Measurements from ENCODE around the gene EZR.
A peak's percentile ranks its signal among the peaks of the same experiment; 100 is the strongest.

Gene EZR

DNA sequence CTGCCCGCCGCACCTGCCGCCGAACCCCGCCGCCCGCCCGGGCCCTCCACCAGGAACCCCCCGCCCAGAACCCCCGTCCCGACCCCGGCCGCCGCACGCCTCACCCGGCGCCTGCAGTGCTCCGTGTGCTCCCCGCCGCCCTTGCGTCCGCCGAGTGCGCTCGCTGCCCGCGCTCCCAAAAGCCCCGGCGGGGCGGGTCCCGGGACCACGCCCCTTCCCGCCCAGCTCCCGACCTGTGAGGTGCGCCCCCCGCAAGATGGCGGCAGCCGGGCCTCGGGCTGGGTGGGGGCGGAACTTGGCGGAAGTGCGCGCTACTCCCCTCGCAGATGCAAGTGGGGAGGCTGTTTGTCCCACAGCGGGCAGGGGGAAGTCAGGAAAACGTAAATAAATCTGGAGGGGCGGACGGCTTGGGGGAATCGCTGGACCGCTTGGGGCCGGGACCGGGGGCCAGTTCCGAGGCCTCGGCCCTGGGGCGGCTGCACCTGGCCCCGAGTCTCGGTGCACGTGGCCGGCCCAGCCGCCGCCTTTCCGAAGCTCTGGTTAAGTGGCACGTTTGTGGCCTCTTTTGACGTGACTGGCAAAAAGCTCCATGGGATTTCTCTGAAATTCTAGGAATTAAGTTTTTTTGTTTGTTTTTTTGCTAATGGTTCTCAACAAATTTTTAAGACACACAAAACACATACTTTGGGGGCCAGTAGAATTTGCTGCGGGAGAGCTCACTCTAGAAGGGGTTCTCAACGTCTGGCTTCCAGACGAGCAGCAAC, at the start of gene EZR:
EZR (minus strand) TSS at position 156 of the 764 bp plus-strand sequence. CDS start 1,275 bp downstream, outside the sequence.
- peak; percentile 62 for DNase-seq (ENCODE audit: low read depth)

DNA sequence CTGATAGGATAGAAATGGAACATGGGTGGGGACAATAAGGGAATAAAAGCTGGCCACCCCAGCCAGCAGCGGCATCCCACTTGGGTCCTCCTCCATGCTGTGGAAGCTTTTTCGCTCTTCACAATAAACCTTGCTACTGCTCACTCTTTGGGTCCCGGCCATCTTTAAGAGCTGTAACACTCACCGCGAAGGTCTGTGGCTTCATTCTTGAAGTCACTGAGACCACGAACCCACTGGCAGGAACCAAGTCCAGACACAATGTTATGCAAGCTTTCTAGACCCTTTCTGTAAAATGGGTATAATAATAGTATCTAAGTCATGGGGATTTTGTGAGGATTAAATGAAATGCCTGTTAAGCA, 48.9 kb upstream of the EZR start:
- no peak for DNase-seq (ENCODE audit: low read depth)

DNA sequence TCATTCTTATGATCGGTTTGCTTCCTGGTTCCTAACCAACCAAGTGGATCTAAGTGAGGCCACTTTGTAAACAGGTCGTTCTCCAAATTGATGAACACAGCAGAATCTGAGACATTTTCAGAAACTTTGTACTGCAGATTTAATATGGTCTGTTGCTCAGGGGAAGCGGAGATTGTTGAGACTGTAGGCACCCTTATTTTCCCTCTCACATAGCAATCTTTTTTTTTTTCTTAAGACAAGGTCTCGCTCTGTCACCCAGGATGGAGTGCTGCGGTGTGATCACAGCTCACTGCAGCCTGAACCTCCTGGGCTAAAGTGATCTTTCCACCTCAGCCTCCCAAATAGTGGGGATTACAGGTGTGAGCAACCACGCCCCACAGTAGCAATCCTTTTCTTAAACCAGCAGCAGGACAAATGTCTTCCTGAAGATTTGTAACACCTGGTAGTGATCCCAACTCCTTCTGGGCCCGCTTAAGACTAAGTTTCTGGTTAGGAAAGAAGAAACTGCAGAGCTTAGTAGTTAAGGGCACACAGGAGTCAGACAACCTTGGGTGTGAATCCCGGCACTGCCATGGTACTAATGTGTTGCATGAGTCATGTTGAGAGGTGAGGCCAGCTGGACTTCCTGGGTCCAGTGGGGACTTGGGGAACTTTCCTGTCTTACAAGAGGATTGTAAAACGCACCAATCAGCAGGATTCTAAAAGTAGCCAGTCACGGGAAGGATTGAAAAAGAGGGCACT, 48.4 kb upstream of the EZR start:
- no peak for DNase-seq (ENCODE audit: low read depth)

DNA sequence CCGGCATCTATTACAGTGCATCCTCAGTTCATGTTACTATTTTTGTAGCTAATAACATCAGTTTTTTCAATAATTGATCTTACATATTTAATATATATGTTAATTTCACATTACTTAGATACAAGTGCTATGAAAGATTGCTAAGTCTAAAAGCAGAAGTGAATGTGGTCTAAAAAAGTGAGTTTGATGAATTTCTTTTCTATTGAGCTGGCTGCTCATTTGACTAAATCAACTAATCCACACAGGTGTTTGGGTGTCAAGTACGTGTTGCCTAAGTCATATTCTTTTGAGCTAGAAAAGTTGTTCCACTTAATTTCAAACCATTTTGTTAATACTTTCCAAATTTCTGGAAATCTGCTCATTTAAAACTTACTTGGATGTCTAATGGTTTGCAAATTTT, 46.6 kb upstream of the EZR start:
- no peak for DNase-seq (ENCODE audit: low read depth)

GRCh38 chr6:158863646-158864045, 44.5 kb upstream of the EZR start:
- no peak for DNase-seq (ENCODE audit: low read depth)

GRCh38 chr6:158861686-158862381, 42.7 kb upstream of the EZR start:
- no peak for DNase-seq (ENCODE audit: low read depth)

GRCh38 chr6:158860279-158860865, 41.2 kb upstream of the EZR start:
- DNase-seq (ENCODE audit: low read depth), result no peak

GRCh38 chr6:158856261-158856660, 37.1 kb upstream of the EZR start:
- DNase-seq (ENCODE audit: low read depth), result no peak

- no peak for DNase-seq (ENCODE audit: low read depth)
These were observed 35.3 kb upstream of the EZR start for GRCh38 chr6:158854214-158855101.

DNA sequence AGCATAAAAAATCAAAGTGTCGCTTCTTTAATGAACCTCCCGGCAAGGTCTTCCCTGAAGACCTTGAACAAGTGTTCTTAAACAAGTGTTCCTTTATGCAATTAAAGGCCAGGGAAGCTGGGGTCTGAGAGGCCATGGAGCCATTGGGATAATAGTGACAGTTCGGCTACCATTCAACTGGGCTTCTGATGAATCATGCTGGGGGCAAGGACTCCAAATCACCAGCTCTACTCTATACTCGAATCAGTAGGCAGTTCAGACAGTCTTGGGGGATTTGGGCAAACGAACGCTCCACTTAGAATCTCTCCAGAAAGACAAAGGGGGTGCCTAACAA, 34.7 kb upstream of the EZR start:
- DNase-seq (ENCODE audit: low read depth), result no peak

DNA sequence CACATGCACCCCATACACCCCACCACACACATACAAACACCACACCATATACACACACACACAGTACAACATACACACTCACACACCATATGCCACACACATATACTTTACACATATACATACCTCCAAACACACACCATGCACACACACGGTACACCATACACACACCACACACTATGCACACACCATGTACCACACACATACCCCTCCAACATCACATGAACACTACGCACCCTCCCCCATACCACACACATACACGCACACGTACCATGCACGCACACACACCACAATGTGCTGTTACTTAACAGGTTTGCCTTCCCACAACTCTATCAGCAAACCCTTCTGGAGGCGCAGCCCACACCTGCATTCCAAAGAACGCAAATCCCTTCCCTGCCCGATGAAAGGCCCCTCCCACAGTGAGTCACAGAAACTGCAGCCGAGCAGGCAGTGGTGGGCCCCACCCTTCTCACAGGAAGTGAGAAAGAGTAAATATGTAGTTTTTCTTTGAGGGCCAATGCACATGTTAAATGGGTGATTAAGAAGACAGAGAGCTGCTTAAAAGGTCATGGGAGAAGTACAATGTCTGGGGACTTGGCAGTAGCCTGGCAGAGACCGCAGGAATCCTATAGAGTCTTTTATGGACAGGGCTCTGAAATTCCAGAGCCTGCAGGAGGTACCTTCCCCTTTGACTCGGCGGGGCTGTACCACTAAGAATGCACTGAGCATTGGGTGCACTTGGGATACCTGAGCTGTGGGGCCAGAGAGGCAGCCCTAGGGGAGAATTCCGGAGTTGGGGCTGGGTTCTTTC, 34.1 kb upstream of the EZR start:
- peak; percentile 73 for DNase-seq (ENCODE audit: low read depth)

DNA sequence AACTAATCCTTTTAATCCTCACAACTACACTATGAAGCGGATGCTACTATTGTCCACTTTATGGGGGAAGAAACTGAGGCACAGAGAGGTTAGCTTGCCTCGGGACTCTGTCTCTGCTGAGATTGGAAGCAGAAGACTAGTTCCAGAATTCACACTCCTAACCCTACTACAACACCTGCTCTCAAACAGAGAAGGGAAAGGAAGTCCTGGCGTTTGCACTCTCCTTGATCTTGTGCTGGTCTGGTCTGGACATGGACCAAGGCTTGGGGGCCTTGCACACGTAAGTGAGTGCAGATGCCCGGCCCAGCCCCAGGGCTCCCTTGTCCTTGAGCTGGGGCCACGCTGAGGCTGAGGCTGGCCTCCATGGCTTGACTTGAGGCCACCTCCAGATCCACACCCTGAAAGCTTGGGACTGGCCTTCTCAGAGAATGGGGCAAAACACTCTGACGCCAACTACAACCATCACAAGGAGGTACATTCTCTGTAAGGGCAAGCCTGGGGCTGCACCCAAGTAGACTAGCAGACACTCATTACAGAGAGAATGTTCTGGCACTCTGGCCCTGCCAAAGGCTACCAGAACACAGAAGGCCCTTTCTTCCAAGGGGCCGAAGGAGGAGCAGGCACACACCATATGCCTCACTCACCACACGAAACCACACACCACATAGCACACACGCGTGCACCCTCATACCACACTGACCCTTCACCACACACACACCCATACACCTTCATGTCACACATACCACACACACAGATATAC, 33.3 kb upstream of the EZR start:
- no peak for DNase-seq (ENCODE audit: low read depth)

- no peak for DNase-seq (ENCODE audit: low read depth)
These were observed 31.6 kb upstream of the EZR start for GRCh38 chr6:158850807-158851115.

DNA sequence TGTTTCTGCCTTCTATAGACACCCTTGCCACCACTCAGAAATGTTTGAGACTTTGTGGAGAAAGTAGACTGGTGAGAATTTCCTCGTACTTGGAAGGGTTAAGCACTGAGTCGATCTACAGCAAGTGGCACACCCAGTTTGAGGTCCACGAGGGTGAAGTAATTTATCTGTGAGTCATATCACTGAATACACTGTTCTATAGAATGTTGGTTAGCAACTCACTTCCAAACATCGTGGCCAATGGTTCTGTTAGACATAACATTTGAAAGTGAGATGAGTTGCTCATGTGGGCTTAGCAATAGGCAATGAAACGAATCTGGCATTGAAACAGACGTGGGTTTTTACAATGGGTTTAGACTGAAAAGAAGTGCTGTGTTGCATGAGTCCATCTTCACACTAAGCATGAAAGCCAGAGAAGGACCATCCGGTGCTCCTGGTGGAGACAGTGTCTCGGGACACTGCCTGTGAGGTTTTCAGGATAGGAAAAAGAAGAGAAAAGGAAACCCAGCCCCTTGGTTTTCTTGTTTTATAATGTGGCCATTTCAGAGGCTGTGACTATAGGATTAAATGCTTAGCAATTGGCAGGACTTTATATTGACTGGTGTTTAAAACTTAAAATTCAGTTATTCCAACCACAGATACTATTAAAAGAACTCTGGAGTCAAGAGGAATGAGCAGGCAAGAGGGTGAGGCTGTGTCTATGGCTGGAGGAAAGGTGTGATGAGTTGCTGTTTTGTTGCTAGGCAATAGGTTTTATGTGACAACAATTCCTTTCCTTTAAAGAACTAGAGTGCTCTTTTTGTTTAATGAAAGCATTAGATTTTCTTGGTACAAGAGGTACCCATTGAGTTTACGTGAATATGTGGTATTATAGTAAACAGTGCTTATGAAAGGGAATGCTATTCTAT, 31.0 kb upstream of the EZR start:
- no peak for DNase-seq (ENCODE audit: low read depth)

- DNase-seq (ENCODE audit: low read depth), result no peak
These were observed 29.3 kb upstream of the EZR start for GRCh38 chr6:158848490-158848895.

DNA sequence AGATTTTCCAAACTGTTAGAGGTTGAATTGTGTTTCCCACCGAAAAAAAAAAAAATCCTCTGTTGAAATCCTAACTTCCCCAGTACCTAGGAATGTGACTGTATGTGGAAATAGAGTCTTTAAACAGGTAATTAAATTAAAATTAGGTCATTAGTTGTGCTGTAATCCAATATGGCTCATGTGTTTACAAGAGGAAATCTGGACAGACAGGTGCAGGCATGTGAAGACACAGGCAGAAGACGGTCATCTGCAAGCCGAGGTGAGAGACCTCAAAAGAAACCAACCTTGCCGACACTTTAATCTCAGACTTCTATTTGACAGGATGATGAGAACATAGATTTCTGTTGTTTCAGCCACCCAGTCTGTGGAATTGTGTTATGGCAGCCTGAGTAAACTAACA, 28.6 kb upstream of the EZR start:
- DNase-seq (ENCODE audit: low read depth), result no peak

GRCh38 chr6:158847012-158847529, 27.9 kb upstream of the EZR start:
- DNase-seq (ENCODE audit: low read depth), result no peak

- DNase-seq (ENCODE audit: low read depth), result no peak
These were observed 24.8 kb upstream of the EZR start for GRCh38 chr6:158843751-158844683.
